CD4-positive, alpha-beta T cell treated with Interleukin-15 for 4 hours (primary cell): ENCODE data around the gene CAMTA1.
"Not testable (repeated sequence)": the region's sequence is repeated elsewhere in the genome, so short reads cannot be mapped to it uniquely, and the experiment has no call there.

Experiments used
- DNase-seq: peaks from one replicate; pipeline ENCODE4 v3.0.0-alpha.2; 2020; ENCODE audit warnings: low spot score

CAMTA1 gene

DNA sequence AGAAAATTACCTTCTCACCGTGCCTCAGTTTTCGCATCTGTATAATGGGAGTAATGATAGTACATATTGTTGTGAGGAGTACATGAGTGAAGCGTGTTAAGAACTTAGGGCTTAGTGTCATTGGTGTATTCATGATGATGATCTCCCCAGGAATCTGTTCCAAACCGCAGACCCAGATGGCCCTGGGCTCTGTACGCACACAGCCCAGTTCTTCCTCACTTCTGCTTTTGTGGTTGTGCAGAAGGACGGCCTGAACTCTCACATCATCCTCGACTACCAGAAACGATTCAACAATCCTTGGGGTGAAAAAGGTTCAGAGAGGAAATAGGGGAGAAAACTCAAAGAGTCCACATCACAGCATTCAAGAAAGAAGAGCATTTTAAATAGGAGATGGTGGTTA, 323.0 kb downstream of the CAMTA1 start:
- no peak for DNase-seq

DNA sequence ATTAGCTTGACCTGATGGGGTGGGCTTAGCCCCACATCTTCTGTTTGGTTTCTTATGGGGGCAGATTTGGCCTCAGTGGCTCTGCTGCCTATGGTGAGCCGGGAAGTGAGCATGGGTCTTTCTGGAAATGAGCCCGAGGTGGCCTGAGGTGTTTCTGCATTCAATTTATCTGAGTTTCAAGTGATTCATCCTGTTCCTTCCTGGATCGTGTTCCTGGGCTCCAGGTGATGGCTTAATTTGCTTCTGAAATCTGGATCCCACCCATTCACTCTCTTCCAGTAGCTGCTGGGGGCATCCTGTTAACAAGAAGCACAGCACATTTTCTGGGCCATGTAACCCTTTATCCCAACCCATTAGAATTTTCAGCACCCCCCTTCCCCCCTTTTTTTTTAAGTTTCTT, 324.6 kb downstream of the CAMTA1 start:
- DNase-seq = no peak

DNA sequence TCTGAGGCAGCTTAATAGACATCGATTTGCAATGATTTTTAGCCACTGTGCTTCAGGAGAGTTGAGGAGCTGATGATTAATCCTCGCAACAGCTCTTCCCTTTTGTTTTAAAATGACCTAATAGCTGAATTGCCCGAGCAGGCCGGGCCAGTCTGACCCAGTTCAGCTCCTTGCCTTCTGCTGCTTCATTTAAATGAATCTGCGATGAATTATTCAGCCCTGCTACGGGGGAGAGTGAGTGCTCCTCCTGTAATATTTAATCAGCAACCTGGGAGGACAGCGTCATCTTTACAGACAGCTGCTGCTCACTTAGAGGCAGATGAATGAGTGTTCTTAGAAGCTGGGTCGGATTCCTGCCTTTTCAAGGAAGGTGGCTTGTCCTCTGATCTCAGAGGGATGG, 325.1 kb downstream of the CAMTA1 start:
- DNase-seq = no peak

DNA sequence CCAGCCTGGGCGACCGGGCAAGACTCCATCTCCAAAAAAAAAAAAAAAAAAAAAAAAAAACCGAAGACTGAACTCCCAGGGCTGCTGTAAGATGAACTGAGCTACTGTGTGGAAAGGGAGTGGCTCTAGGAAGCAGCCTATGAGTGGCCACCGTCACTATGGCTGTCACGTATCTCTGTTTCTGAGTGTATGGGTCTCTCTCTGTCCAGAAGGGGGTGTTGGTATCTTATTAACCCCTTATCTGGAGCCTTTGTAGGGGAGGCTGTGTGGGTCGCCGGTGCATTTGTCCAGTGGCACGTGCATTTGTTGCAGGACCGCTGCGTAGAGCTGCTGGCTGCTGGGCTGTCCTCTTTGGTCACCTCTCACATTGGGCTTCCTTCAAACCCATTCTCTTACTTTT, 326.6 kb downstream of the CAMTA1 start:
- DNase-seq = no peak

DNA sequence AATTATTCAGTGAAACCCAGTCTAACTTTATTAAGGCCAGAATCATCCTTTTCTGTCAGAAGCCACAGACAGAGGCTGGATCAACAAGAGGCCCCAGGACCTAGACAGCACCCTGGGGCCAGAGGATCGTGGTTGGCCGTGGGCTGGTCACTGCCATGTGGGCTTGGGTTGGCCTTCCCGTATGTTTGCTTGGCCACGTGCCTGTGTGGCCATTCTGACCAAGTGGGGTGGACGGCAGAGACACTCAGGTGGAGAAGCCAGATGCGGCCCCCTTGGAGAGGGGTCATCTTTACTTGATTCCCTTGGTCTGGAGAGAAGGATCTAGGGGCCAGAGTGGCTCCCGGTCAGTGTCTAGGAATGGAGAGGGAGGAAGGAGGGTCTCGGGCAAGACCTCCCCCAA, 327.9 kb downstream of the CAMTA1 start:
- no peak for DNase-seq

DNA sequence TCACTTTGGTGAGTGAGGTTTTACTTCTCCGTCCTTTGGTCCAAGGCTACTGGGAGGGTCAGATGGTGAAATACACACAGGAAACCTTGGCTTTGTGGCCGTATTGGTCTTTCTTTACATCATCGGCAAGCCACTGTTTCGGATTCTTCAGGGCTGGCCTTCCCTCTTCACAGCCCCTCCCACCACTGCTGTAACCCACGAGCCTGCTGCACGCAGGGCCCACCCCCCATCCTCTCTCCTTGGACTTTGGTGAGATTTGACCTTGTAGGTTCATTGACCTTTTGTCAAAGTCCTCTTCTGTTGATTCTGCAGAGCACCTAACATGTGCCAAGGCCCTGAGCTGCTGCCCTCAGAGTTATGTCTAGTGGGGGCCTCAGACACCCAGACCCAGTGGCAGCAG, 328.6 kb downstream of the CAMTA1 start:
- DNase-seq = no peak

DNA sequence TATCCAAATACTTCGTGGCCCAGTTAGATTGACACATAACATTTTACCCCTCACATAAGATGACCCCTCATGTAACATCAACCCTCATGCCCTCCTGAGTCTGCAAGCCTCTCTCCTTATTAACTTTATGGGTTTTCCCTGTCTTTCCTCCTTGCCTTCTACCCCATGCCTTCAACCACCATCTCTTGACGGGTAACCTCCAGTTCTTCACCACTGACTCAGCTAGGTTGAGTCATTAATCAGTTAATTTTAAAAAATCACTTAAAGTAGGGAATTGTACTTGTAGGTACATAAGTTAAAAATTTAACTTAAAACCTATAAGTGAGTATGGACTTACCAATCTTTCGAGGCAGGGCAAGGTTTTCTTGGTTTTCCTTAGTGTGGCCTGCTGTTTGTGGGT, 330.7 kb downstream of the CAMTA1 start:
- no peak for DNase-seq

DNA sequence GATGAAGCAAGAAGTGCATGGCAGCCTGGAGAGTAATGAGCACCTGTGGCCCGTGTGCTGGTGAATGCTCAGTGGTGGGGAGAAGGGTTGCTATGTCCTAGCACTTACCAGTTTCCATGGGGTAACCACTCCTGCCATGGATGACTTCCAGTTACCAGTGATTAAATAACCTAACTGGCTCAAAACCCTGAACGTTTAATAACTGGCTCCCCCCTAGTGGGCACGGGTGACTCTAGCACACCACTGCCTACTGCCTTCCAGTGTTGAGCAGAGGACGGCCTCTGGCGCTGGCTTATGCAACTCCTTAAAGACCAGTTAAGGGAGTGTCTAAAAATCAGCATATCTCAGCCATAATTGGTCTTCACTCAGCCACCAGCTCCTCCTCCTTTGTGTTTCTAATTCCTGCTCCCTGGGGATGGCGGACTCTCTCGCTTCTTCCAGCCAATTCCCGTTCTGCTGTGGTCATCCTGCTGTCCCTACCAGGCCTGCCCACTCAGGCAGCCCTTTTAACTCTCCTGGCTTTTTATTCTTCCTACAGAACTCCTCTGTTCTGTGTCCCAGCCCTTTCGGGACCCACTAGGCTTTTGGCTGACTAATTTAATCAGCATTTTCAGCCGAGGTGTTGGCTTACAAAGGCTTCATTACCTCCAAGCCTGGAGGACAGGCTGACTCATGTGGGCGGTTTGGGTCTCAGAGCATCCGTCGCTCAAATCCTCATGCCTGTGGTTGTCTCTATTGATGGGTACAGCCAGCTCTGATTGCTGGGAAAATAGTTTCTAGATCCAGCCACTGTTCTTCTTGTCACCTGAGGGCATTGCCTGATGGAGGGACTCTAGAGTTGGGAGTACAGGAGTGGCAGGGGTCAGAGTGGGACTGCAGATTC, 332.4 kb downstream of the CAMTA1 start:
- no peak for DNase-seq

DNA sequence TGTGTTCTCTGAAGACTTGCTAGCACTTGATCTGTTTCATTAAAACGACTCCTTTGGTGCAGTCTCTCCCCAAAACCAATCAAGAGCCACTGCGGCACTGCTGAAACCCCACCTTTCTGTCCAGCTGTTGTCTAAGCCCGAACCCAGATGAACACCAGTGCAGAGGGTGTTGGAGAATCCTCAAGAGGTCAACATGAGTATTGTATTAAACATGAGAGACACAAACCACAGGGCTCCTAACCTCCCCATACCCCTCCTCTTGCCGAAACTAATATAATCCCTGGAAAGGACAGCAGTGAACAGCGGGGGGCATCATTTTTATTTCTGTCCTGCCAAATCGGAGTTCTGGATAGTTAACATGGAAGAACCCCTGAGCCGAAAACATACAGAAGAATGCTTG, 333.9 kb downstream of the CAMTA1 start:
- DNase-seq = no peak

DNA sequence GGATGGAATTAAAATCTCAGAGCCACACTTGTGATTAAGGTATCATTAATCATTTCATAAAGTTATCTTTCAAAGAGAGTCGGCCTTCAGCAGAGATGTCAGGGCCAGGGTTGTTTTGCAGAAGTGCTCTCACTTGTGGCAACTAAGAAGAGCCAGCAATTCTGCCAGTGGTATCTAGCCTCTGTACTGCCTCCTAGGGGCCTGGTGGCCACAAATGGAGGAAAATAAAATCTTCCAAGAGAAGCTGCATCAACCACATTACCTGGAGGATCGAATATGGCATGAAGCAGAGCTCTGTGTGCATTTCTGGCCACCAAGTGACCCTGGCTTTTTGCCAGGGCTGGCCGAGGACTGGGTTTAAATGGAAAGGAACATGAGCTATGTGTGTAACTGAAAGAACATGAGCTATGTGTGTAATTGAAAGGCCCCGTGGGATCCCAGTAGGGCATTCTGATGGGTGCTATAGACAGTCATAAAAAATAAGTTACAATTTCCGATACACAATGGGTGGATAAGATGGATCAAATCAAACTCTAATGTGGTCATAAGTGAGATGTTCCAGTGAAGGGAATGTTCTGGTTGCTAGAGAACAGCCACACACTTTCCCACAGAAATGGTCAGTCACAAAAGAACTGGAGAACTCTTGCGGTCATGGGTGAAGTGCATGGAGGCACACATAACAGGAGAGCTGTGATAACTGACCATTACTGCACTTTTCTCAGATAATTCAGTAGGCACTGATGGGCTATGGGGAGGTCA, 335.8 kb downstream of the CAMTA1 start:
- no peak for DNase-seq

DNA sequence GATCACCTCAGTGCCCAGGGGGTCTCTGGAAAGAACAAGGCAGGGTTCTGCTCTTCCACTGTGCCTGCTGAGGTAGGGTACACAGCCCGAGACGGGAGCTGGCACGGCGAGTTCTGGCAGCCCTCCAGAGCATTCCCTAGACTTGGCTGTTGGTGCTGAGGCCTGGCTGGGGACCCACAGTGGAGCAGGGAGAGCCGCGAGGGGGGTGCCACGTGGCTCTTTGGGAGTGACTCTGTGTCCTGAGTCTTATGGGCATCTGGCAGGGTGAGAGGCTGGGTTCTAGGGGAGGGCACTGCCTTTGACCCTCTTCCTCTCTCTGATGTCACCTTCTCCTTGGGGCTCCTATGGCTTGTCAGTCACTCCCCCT, 336.4 kb downstream of the CAMTA1 start:
- DNase-seq = no peak

DNA sequence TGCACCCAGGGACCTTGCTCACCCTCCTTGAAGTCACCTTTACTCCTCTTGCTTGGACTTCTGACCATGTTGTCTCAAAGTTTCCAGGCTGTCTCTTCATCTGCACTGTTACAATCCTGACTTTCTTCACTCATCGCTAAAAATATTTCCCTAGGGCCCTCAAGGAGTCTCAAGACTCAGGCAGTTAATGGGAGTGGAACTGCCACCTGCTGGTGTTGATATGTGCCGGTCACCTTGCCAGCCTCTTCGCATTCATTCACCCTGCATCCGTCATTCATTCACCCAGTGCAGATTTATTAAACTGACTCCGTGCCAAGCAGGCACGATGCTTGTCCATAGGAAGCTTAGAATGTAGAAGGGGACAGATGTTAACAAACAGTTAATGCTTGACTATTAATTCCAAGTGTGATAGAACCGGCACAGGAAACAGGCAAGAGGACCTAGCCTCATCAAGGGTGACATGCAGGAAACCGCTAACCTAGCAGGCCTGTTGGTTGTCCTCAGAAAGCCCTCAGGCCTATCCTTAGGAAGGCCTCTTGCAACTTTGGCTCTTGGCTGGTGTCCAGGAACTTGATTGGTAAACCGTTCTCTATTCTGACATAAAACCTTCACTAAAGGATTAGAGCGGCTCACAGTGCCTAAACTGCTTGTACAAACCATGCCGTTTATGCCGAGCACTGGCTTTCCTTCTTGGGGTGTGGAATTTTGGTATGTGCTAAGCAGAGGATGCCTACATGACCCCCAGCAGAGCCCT, 342.2 kb downstream of the CAMTA1 start:
- no peak for DNase-seq

DNA sequence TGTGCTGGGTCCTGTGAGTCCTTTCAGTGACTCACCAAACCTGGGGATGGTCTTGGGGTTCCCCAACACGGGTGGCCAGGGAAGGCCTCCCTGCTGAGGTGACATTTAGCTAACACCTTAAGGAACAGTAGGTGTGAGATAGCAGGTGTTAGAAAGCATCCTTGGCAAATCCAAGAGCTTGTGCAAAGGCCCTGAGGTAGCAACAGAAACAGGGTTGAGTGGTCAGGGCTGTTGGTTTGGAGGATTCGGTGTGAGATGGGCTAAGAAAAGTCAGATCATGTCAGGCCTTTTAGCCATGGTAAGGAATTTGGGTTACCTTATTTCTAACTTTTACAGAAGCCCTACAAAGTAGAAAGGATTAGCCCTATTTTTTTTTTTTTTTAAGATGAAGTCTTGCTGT, 343.0 kb downstream of the CAMTA1 start:
- DNase-seq = no peak

DNA sequence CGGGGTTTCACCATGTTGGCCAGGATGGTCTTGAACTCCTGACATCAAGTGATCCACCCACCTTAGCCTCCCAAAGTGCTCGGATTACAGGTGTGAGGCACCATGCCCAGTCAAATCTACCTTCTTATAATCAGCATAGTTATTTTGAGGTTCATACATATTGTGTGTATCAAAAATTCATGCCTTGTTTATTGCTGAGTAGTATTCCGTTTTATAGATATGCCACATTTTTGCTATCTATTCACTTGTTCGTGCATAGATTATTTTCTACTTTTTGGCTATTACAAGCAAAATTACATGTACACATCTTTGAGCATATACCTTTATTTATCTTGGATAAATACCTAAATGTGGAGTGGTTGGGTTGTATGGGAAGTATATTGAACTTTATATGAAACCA, 344.9 kb downstream of the CAMTA1 start:
- no peak for DNase-seq

DNA sequence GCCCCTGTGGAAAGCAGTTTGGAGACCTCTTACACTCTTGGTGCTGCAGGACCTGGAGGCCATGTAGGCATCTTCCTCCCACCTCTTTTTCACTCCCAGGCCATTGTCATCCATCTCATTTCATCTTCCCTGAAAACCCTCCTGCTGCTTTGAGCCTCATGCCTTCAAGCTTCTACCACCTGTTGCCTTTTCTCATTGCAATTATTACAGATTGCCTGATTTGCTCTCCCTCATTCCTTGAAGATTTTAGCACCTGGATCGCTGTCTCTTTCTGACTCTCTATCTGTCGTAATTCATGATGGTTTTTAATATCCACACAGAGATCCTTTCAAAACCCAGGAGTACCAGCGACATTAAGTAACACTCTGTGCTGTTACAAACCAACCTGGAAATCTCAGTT, 350.2 kb downstream of the CAMTA1 start:
- no peak for DNase-seq

DNA sequence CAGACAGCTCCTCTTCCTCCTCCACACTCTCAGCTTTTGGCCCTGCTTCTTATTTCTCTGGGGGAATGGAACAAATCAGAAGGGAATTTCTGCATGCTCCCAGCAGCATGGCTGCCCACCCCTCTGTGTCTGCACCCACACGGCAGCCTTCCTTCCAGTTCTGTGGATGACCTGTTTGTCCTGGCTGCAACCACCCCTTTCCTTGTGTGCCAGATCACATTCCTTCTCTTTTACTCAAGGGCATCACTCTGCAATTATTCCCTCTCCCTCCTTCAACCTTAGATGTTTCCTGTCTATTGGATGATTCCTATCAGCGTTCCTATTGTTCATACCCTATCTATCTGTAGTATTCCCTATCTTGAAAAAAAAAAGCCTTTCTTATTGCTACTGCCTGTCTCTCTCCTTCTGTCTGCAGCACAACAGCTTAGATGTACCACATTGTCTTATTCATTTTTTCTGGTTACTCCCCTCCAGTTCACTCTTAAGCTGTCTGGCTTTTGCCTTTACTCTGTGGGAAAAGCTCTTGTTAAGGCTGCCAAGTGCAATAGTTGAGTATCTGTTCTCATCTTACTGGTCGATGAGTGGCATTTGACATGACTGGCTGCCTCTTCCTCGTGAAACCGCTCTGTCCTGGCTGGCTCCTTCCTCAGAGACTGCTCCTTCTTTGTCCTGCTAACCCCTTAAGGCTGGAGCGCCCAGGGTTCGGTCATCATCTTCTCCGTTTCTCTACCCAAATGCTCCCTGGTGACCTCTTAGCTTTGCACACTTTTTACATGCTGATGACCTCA, 351.1 kb downstream of the CAMTA1 start:
- no peak for DNase-seq

DNA sequence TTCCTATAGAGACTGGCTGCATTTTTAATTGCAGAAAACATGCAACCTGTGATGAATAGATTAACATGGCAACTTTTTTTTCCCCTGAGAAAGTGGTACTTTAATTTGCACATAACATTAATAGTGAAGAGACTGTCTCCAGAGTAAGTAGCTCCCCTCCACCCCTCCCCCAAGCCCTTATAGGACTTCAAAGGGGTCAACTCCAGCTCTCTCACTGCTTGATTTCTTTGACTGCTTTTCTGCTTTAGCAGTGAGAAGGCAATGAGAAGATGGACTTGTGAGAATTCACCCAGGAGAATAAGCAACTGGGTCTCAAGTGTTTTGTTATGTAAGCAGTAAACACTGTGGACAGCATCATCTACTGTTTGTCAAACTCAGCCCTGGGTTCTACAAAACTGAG, 355.0 kb downstream of the CAMTA1 start:
- DNase-seq = no peak

DNA sequence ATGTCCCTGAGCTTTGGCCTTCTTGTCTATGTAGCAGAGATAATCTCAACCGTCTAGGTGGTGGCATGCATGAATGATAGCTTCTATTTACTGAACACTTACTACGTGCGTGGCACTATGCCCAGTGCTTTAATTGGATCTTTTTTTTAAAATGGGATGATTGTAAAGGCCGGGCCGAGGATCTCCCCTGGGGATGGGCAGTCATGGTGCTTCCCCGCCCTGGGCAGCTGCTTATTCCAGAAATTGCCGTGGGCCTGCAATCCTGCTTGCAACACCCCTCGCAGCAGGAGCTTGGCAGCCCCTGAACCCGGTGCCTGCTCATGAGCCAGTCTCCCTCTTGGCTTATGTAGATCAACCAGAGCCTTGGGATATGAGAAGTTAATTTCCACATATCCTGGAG, 360.7 kb downstream of the CAMTA1 start:
- no peak for DNase-seq

DNA sequence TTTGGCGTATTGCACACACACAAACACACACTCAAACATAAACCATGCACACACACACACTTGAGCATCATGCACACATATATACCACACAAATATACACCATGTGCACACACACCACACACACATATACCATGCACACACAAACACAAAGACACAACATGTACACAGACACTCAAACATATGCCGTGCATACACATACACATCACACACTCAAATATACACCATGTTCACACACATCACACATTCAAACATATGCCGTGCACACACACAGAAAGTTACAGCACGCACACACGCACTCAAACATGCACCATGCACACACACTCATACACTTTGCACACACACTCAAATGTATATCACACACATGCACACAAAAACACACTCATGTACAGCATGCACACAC, 361.5 kb downstream of the CAMTA1 start:
- DNase-seq = no peak

DNA sequence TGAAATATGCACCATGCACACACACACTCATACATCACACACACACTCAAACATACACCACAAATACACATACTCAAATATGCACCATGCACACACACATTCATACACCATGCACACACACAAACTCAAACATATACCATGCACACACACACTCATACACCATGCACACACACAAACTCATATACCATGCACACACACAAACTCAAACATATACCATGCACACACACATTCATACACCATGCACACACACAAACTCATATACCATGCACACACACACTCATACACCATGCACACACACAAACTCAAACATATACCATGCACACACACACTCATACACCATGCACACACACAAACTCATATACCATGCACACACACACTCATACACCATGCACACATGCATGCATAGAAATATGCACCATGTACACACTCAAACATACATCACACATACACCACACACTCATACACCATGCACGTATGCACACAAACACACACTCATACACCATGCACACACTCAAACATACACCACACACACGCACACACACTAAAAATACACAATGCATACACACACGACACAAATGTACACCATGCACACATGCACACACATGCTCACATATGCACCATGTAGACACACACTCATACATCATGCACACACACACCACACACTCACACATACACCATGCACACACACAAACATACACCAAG, 362.5 kb downstream of the CAMTA1 start:
- DNase-seq = not testable (repeated sequence)

DNA sequence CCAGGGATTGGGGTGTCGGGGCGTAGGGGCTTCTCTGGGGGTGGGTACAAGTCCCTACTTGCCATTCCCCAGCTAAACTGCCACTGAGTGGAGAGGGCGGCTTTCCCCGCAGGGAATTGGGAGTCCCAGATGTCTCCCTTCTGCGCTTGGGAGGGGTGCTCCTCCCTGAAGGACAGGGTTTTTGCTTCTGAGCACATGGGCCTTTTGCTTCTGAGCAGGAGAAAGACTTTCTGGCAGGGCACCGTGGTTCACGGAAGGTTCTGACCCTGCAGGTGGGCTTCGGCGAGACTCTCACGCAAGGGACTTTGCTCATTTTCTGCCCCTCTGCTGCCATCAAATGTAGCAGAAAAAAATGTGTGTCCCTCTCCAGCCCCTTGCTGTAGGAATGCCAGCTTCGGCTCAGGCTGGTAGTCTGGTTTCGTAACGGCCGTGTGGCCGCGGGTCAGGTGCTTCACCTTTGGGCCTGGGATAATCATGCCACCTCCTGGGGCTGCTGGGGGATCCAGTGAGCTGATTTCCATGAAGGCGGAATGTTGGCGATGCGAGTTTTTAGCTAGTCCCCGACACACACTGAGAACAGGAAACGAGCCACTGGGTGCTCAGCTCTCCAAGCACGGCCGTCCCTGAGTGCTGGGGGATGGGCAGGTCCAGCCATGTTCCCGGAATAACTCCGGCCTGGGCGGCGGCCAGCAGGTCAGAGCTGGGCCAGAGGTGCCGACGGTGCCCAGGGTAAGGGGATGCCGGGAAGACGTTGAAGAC, 364.0 kb downstream of the CAMTA1 start:
- DNase-seq = no peak
